Smooth muscle cell (in vitro differentiated cells): ENCODE data around the gene UVRAG. TPM values are rescaled to one million over a fixed set of nuclear protein-coding genes. Genes with fewer than 3 reads are reported as not detected.

Experiments used
- DNase-seq: peaks from one replicate; lab custom pipeline; 2025; ENCODE audit not compliant: unreplicated experiment; lab: John Stamatoyannopoulos, UW
- H2AFZ ChIP-seq: fragments of 200-600 bp; sonication (generic); 2 replicates; pipeline ENCODE4 v1.6.0; 2016; ENCODE audit warnings: antibody characterized with exemption, low read depth, mild to moderate bottlenecking
- H3F3A ChIP-seq: fragments of 200-600 bp; sonication (generic); 2 replicates; pipeline ENCODE4 v1.6.0; 2017; ENCODE audit warnings: antibody characterized with exemption, low read depth
- H3K27ac ChIP-seq: fragments of 200-600 bp; sonication (generic); 2 replicates; pipeline ENCODE4 v1.5.1; 2016; ENCODE audit warnings: low read depth, mild to moderate bottlenecking
- H3K27me3 ChIP-seq: fragments of 200-600 bp; sonication (generic); 2 replicates; pipeline ENCODE4 v1.6.1; 2016; ENCODE audit warnings: low read depth, mild to moderate bottlenecking
- H3K36me3 ChIP-seq: fragments of 200-600 bp; sonication (generic); 2 replicates; pipeline ENCODE4 v1.5.1; 2016; ENCODE audit warnings: low read depth
- H3K4me1 ChIP-seq: fragments of 200-600 bp; sonication (generic); 2 replicates; pipeline ENCODE4 v1.5.1; 2016; ENCODE audit warnings: low read depth
- H3K4me2 ChIP-seq: fragments of 200-600 bp; sonication (generic); 2 replicates; pipeline ENCODE4 v1.6.0; 2016; ENCODE audit warnings: mild to moderate bottlenecking
- H3K4me3 ChIP-seq: fragments of 200-600 bp; sonication (generic); 2 replicates; pipeline ENCODE4 v1.5.1; 2016; ENCODE audit warnings: mild to moderate bottlenecking
- H3K79me2 ChIP-seq: fragments of 200-600 bp; sonication (generic); 2 replicates; pipeline ENCODE4 v1.6.0; 2016; ENCODE audit warnings: low read depth, mild to moderate bottlenecking
- H3K9ac ChIP-seq: fragments of 200-600 bp; sonication (generic); 2 replicates; pipeline ENCODE4 v1.6.0; 2016; ENCODE audit warnings: low read depth
- H3K9me3 ChIP-seq: fragments of 200-600 bp; sonication (generic); replicated peaks from 2 replicates; pipeline ENCODE4 v1.5.1; 2016; ENCODE audit warnings: low read depth
- H4K20me1 ChIP-seq: fragments of 200-600 bp; sonication (generic); 2 replicates; pipeline ENCODE4 v1.6.0; 2016; ENCODE audit warnings: low read depth
- CTCF ChIP-seq: fragments of 200-600 bp; sonication (generic); IDR thresholded peaks from 2 replicates; pipeline ENCODE4 v1.5.1; 2017; ENCODE audit warnings: borderline replicate concordance, mild to moderate bottlenecking, antibody characterized with exemption; ENCODE audit not compliant: insufficient read depth, poor library complexity, severe bottlenecking
- WGBS: methylation state at CpG from one replicate; pipeline ENCODE4 v1.1.7; 2016; ENCODE audit warnings: low lambda C conversion rate; 5-methylcytosine and 5-hydroxymethylcytosine counted together
- polyA plus RNA-seq: library from polyadenylated mRNA; unstranded; fragments of >200 nt; fragmentation: Nextera tagmentation; extraction: Ambion mirVana; gene quantifications from 2 replicates; pipeline ENCODE4 v1.2.1, GENCODE V29; 2016
- total RNA-seq: library from RNA; depleted of rRNA; stranded (reverse); fragments of >200 nt; gene quantifications from 2 replicates; pipeline ENCODE4 v1.2.3, GENCODE V29; 2014

Gene UVRAG
- total and polyA plus RNA-seq, 2 experiments from 2014 or later: 12.9 to 20.2 TPM

- H3K9ac ChIP-seq: no peak overlapping the region
These were observed 14.8 kb upstream of the UVRAG start for GRCh38 chr11:75800136-75800675.

DNA sequence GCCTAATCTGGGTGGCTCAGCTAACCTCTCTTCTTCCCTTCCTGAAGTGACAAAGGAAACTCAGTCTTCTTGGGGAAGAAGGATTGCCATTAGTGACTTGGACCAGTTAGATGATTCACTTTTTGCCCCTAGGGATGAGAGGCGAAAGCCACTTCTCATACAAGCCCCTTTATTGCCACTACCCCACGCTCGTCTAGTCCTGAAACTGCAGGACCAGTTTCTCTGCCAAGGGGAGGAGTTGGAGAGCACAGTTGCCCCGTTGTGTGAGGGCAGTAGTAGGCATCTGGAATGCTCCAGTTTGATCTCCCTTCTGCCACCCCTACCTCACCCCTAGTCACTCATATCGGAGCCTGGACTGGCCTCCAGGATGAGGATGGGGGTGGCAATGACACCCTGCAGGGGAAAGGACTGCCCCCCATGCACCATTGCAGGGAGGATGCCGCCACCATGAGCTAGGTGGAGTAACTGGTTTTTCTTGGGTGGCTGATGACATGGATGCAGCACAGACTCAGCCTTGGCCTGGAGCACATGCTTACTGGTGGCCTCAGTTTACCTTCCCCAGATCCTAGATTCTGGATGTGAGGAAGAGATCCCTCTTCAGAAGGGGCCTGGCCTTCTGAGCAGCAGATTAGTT, 14.2 kb upstream of the UVRAG start:
- H2AFZ ChIP-seq: no peak overlapping the region
- no peaks in the 10 kb centered on the region for H3K9me3 ChIP-seq
- H3K27ac ChIP-seq: no peak overlapping the region
- H3K4me1 ChIP-seq: no peaks in the 10 kb centered on the region
- no peak for DNase-seq
- H3K4me3 ChIP-seq: no peak overlapping the region
- H4K20me1 ChIP-seq: no peaks in the 10 kb centered on the region
- no peaks in the 10 kb centered on the region for H3K36me3 ChIP-seq
- no peaks in the 10 kb centered on the region for H3K79me2 ChIP-seq
- H3K9ac ChIP-seq: no peak overlapping the region
- H3F3A ChIP-seq: no peaks in the 10 kb centered on the region
- no peak overlapping the region for H3K4me2 ChIP-seq
- TF ChIP-seq CTCF: no peak
- 62% methylated on average over 6 of the region's 6 CpGs for WGBS
- H3K27me3 ChIP-seq: no peaks in the 10 kb centered on the region

More at GRCh38 chr11:75800136-75800675, 14.8 kb upstream of the UVRAG start:
- no peak for TF ChIP-seq CTCF
- Histone ChIP-seq H3K9me3 (no peaks in the 10 kb centered on the region), H3K27me3 (no peaks in the 10 kb centered on the region), H3K36me3 (no peaks in the 10 kb centered on the region), H2AFZ (no peak overlapping the region), H3F3A (no peaks in the 10 kb centered on the region), H3K27ac (no peak overlapping the region), H3K4me2 (no peak overlapping the region), H4K20me1 (no peaks in the 10 kb centered on the region), H3K4me3 (no peak overlapping the region), H3K79me2 (no peaks in the 10 kb centered on the region), H3K4me1 (no peaks in the 10 kb centered on the region)
- no peak for DNase-seq
- WGBS: 93% methylated on average over 8 of the region's 8 CpGs

DNA sequence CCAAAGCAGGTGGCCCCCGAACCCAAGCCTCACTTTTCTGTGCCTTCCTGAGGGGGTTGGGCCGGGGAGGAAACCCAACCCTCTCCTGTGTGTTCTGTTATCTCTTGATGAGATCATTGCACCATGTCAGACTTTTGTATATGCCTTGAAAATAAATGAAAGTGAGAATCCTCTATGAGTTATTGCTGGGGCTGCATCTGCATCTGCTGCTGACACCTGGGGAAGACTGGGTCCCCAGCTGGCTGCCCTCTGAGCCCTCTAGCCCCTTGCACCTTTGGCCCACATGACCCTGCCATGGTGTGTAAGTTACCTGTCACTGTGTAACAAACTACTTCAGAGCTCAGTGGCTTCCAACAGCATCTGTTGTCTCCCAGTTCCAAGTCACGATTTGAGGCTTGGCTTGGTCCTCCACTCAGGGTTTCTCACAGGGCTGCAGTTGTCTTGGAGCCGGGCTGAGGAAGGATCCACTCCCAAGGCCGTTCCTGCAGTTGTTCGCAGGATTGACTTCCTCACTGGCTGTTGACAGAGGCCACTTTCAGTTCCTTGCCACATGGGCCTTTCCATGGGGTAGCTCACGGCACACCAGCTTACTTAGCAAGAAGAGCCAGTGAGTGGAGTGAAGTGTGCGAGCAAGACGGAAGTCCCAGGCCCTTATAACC, 13.5 kb upstream of the UVRAG start:
- Histone ChIP-seq H3K27ac (no peak overlapping the region), H3F3A (no peaks in the 10 kb centered on the region), H3K4me2 (no peak overlapping the region), H3K79me2 (no peaks in the 10 kb centered on the region), H4K20me1 (no peaks in the 10 kb centered on the region), H3K9me3 (no peaks in the 10 kb centered on the region), H3K9ac (no peak overlapping the region), H3K4me3 (no peak overlapping the region), H3K36me3 (no peaks in the 10 kb centered on the region), H3K27me3 (no peaks in the 10 kb centered on the region), H2AFZ (no peak overlapping the region), H3K4me1 (no peaks in the 10 kb centered on the region)
- WGBS: 95% methylated on average over 9 of the region's 9 CpGs
- TF ChIP-seq CTCF: no peak
- no peak for DNase-seq
